ENCODE results near the gene AQP9. TPM values are rescaled to one million over a fixed set of nuclear protein-coding genes. Genes with fewer than 3 reads are reported as not detected.

AQP9 gene
- total and polyA plus RNA-seq, 8 donors, result 0.30 to 6.0 (median 1.5) TPM; not detected in 1

DNA sequence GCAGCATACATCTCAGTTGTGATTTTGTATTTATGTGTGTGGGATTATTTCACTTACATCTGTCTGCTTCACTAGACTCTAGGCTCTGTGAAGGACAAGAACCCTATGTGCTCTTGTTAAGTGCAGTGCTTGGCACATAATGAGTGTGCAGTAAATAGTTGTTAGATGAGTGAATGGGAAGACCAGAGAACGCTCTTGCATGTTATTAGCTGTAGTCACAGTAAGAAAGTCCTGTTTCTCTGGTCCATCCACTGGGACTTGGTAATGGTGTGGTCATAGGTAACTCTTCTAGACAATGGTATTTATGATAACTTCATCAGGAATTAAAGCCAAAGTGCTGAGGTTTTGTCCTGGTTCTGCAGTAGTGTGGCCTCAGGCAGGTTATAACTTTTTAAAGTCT, 1.4 kb upstream of the AQP9 start:
- Histone ChIP-seq H3K4me1 (no peaks in the 10 kb centered on the region), H3K27me3 (peaks cover 0 to 7% (median 0%) of the 10 kb centered on the region in 3 donors), H3K4me3 (no peak overlapping the region), H3K27ac (no peak overlapping the region), H3K36me3 (no peaks in the 10 kb centered on the region), H3K9me3 (no peaks in the 10 kb centered on the region)
- no peak for DNase-seq
- intact Hi-C loops (cut with DNase I; ENCODE audit: low total_unique reads), result no loop called here
- WGBS, 5 donors, result 74 to 97% (median 93%) methylated on average over 1 of the region's 1 CpG
- TF ChIP-seq CTCF (IDR thresholded peaks at IDR 0.05), result no peak
- no peak for TF ChIP-seq POLR2AphosphoS5 (IDR thresholded peaks at IDR 0.05)
- no peak for TF ChIP-seq POLR2A (IDR thresholded peaks at IDR 0.05)
- TF ChIP-seq EP300 (IDR thresholded peaks at IDR 0.05), result no peak

- TF ChIP-seq CTCF (IDR thresholded peaks at IDR 0.05) (no peak), POLR2AphosphoS5 (IDR thresholded peaks at IDR 0.05) (no peak), POLR2A (IDR thresholded peaks at IDR 0.05) (no peak), EP300 (IDR thresholded peaks at IDR 0.05) (no peak)
- 88 to 96% (median 95%) methylated on average over 1 of the region's 1 CpG for WGBS, 5 donors
- no peaks in the 10 kb centered on the region for H3K9me3 ChIP-seq
- intact Hi-C loops (cut with DNase I; ENCODE audit: low total_unique reads), result no loop called here
- no peak for DNase-seq
- H3K4me1 ChIP-seq, result peaks cover 0 to 5% (median 0%) of the 10 kb centered on the region in 4 donors
- H3K27me3 ChIP-seq, result peaks cover 0 to 7% (median 0%) of the 10 kb centered on the region in 3 donors
- no peaks in the 10 kb centered on the region for H3K36me3 ChIP-seq
- H3K27ac ChIP-seq, result no peak overlapping the region
- H3K4me3 ChIP-seq, result no peak overlapping the region
Observed at GRCh38 chr15:58137686-58138085, 495 bp upstream of the AQP9 start.

DNA sequence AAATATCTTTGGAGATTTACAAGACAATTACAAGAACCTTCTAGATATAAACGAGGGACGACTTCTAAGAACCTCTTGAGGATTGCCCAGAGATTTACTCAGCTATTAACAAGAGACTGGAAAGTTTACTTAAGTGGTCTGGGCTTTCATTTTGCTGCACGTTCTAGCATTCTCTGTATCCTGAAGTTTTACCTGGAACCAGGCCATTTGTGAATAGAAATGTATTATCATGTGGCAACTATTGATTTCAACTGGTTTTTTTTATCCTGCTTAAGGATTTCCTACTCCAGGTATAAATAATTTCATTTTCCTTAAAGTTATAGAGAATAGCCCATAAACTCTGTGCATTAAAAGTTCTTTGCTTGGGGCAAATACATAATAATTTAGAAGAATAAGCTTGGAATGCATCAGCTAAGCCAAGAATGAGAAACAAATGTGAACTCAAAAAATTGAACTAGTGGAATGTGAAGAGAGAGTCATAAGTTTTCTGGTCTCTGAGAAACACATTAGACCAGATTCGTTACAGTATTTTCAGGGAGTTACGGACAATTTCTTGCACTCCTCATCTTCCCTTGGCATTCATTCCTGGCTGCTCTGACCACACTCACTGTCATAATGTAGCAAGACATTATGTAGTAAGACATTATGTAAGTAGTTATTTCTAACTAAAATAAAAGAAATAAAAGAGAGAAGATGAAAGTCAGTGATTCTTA, 1.3 kb downstream of the AQP9 start:
- no peaks in the 10 kb centered on the region for H3K9me3 ChIP-seq
- WGBS, 5 donors, result 40 to 49% (median 44%) methylated on average over 5 of the region's 5 CpGs
- H3K27ac ChIP-seq, result peak overlapping the region in 2 of 5 donors; percentile 55 to 65

GRCh38 chr15:58139989-58140522, 1.9 kb downstream of the AQP9 start:
- Histone ChIP-seq H3K4me3 (peak overlapping the region in 1 of 4 donors; percentile 4), H3K9me3 (no peaks in the 10 kb centered on the region), H3K27ac (peak overlapping the region in 2 of 5 donors; percentile 55 to 65), H3K36me3 (no peaks in the 10 kb centered on the region), H3K27me3 (peaks cover 0 to 7% (median 0%) of the 10 kb centered on the region in 3 donors), H3K4me1 (peaks cover 0 to 5% (median 0%) of the 10 kb centered on the region in 4 donors)
- DNase-seq, result no peak
- intact Hi-C loops (cut with DNase I; ENCODE audit: low total_unique reads), result no loop called here
- WGBS, 5 donors, result 46 to 68% (median 64%) methylated on average over 3 of the region's 3 CpGs
- TF ChIP-seq CTCF (IDR thresholded peaks at IDR 0.05) (no peak), EP300 (IDR thresholded peaks at IDR 0.05) (no peak), POLR2A (IDR thresholded peaks at IDR 0.05) (no peak), POLR2AphosphoS5 (IDR thresholded peaks at IDR 0.05) (no peak)

More for the DNA sequence above, 1.3 kb downstream of the AQP9 start:
- Histone ChIP-seq H3K27me3 (peaks cover 0 to 7% (median 0%) of the 10 kb centered on the region in 3 donors), H3K36me3 (no peaks in the 10 kb centered on the region), H3K4me1 (peaks cover 0 to 5% (median 0%) of the 10 kb centered on the region in 4 donors), H3K4me3 (peak overlapping the region in 1 of 4 donors; percentile 20)
- TF ChIP-seq CTCF (IDR thresholded peaks at IDR 0.05) (no peak), EP300 (IDR thresholded peaks at IDR 0.05) (no peak), POLR2AphosphoS5 (IDR thresholded peaks at IDR 0.05) (no peak), POLR2A (IDR thresholded peaks at IDR 0.05) (no peak)
- DNase-seq, result peak in 1 of 2 donors; percentile 44
- intact Hi-C loops (cut with DNase I; ENCODE audit: low total_unique reads), result no loop called here

All from stomach (tissue), 9 donors.